A549 (cell line): ENCODE data around the gene SORCS1. TPM values are rescaled to one million over a fixed set of nuclear protein-coding genes. Genes with fewer than 3 reads are reported as not detected.

Source experiments
- ATAC-seq, 2 experiments: fragments of 200-7000 bp in 1 of 2; fragments of >200 bp in 1 of 2; cut with Nextera tagmentation in 1 of 2; cut with Tn5 transposase in 1 of 2; 3 replicates each; pipeline versions ENCODE4 v1.8.0 to v1.9.1; 2018 to 2020; ENCODE audit warnings: mild to moderate bottlenecking in 1 of 2, moderate library complexity in 1 of 2
- CTCF ChIA-PET: fragments of 300-600 bp; sonication (Branson Sonifier 250); formaldehyde crosslinking; extraction: SDS; loops from one replicate; lab custom pipeline; 2021; ENCODE audit warnings: antibody characterized with exemption, inconsistent platforms; lab: Yijun Ruan, JAX
- POLR2A ChIA-PET: fragments of 350-600 bp; formaldehyde crosslinking; extraction: SDS; loops from one replicate; lab custom pipeline; 2021; ENCODE audit warnings: antibody characterized with exemption, inconsistent platforms; lab: Yijun Ruan, JAX
- DNase-seq, 2 experiments: peaks; one replicate each; pipeline versions ENCODE4 v3.0.0 to v3.0.0-alpha.2; 2011 to 2016; ENCODE audit warnings: low read depth in 1 of 2, low spot score in 1 of 2
- FAIRE-seq: peaks from 2 replicates; lab custom pipeline; 2011; peaks lifted over from hg19 to GRCh38; lab: Jason Lieb, UNC
- H3K27ac ChIP-seq, 2 experiments: fragments of >200 bp; sonication (Bioruptor Twin); formaldehyde crosslinking; 3 replicates each; pipeline ENCODE4 v1.5.1; 2016 to 2017
- H3K4me1 ChIP-seq: fragments of >200 bp; sonication (Bioruptor Twin); formaldehyde crosslinking; 3 replicates; pipeline ENCODE4 v1.6.1; 2016
- H3K4me2 ChIP-seq: fragments of >200 bp; sonication (Bioruptor Twin); formaldehyde crosslinking; 3 replicates; pipeline ENCODE4 v1.6.1; 2016
- H3K4me3 ChIP-seq: fragments of >200 bp; sonication (Bioruptor Twin); formaldehyde crosslinking; 3 replicates; pipeline ENCODE4 v1.5.1; 2016
- H3K9me3 ChIP-seq: fragments of >200 bp; sonication (Bioruptor Twin); formaldehyde crosslinking; 3 replicates; pipeline ENCODE4 v1.6.1; 2016
- BCL3 ChIP-seq: fragments of >200 bp; sonication (Bioruptor Twin); formaldehyde crosslinking; IDR thresholded peaks from 3 replicates; pipeline ENCODE4 v1.6.1; 2016
- BHLHE40 ChIP-seq: IDR thresholded peaks from 2 replicates; pipeline ENCODE4 v1.6.1; 2012; ENCODE audit warnings: low read depth, low read length, inconsistent platforms
- CBX8 ChIP-seq: fragments of 200-600 bp; sonication (generic); IDR thresholded peaks from 2 replicates; pipeline ENCODE4 v1.6.1; 2016
- CEBPB ChIP-seq, 2 experiments: fragments of >200 bp in 1 of 2; sonication (Bioruptor Twin) in 1 of 2; formaldehyde crosslinking in 1 of 2; IDR thresholded peaks; 2 replicates each; pipeline ENCODE4 v1.6.1; 2012 to 2016
- EHMT2 ChIP-seq: fragments of 200-600 bp; sonication (generic); IDR thresholded peaks from 2 replicates; pipeline ENCODE4 v1.6.1; 2016; ENCODE audit warnings: antibody characterized with exemption, low read depth, mild to moderate bottlenecking, moderate library complexity
- EP300 ChIP-seq, 2 experiments: fragments of >200 bp; sonication (Bioruptor Twin); formaldehyde crosslinking; IDR thresholded peaks; 2 replicates in 1 of 2; 3 replicates in 1 of 2; pipeline ENCODE4 v1.6.1; 2016 to 2017
- HES2 ChIP-seq: fragments of >200 bp; sonication (Bioruptor Twin); formaldehyde crosslinking; IDR thresholded peaks from 2 replicates; pipeline ENCODE4 v1.6.1; 2016
- HEYL ChIP-seq: fragments of 250-450 bp; sonication (Bioruptor Pico); IDR thresholded peaks from 2 replicates; pipeline ENCODE4 v1.8.0; 2021; ENCODE audit warnings: mild to moderate bottlenecking, moderate library complexity
- HOXA7 ChIP-seq: fragments of 250-450 bp; sonication (Bioruptor Pico); IDR thresholded peaks from 2 replicates; pipeline ENCODE4 v1.5.0; 2020; ENCODE audit warnings: mild to moderate bottlenecking, moderate library complexity
- JUNB ChIP-seq: fragments of >200 bp; sonication (Bioruptor Twin); formaldehyde crosslinking; IDR thresholded peaks from 2 replicates; pipeline ENCODE4 v1.6.1; 2016
- KDM1A ChIP-seq: fragments of 200-600 bp; sonication (generic); IDR thresholded peaks from 2 replicates; pipeline ENCODE4 v1.6.1; 2016; ENCODE audit warnings: low read depth, mild to moderate bottlenecking
- MAX ChIP-seq: IDR thresholded peaks from 2 replicates; pipeline ENCODE4 v1.6.1; 2012
- MAZ ChIP-seq: fragments of 150-350 bp; IDR thresholded peaks from 2 replicates; pipeline ENCODE4 v1.6.1; 2014; ENCODE audit warnings: antibody characterized with exemption, low read depth, low read length, borderline replicate concordance
- MYC ChIP-seq: IDR thresholded peaks from 2 replicates; pipeline ENCODE4 v1.6.1; 2012; ENCODE audit warnings: mild to moderate bottlenecking, inconsistent platforms, low read length, improper control_type of control experiment, borderline replicate concordance
- NPAS2 ChIP-seq: fragments of 250-450 bp; sonication (Bioruptor Pico); IDR thresholded peaks from 2 replicates; pipeline ENCODE4 v1.8.0; 2022; ENCODE audit warnings: mild to moderate bottlenecking, moderate library complexity, borderline replicate concordance
- NR3C1 ChIP-seq: fragments of >200 bp; sonication (Bioruptor Twin); formaldehyde crosslinking; IDR thresholded peaks from 3 replicates; pipeline ENCODE4 v1.6.1; 2017
- PHF8 ChIP-seq: fragments of 200-600 bp; sonication (generic); IDR thresholded peaks from 2 replicates; pipeline ENCODE4 v1.6.1; 2016; ENCODE audit warnings: low read depth, mild to moderate bottlenecking, antibody characterized with exemption, moderate library complexity, borderline replicate concordance
- REST ChIP-seq: fragments of 200-600 bp; sonication (generic); IDR thresholded peaks from 2 replicates; pipeline ENCODE4 v1.6.1; 2016; ENCODE audit warnings: antibody characterized with exemption, mild to moderate bottlenecking, moderate library complexity
- SREBF2 ChIP-seq: fragments of 450-650 bp; IDR thresholded peaks from 2 replicates; pipeline ENCODE4 v1.6.1; 2014; ENCODE audit warnings: mild to moderate bottlenecking, moderate library complexity
- TFCP2L1 ChIP-seq: fragments of 250-450 bp; sonication (Bioruptor Pico); IDR thresholded peaks from 2 replicates; pipeline ENCODE4 v1.5.0; 2021; ENCODE audit warnings: mild to moderate bottlenecking
- TP53 ChIP-seq: fragments of 250-450 bp; sonication (Bioruptor Pico); IDR thresholded peaks from 2 replicates; pipeline ENCODE4 v1.5.0; 2021; ENCODE audit warnings: mild to moderate bottlenecking, moderate library complexity
- ZFP36 ChIP-seq: fragments of 450-650 bp; IDR thresholded peaks from 2 replicates; pipeline ENCODE4 v1.6.1; 2014; ENCODE audit warnings: borderline replicate concordance; ENCODE audit not compliant: partially characterized antibody
- WGBS: methylation state at CpG from one replicate; pipeline ENCODE4 v1.1.6; 2017; ENCODE audit errors: missing lambda C conversion rate; 5-methylcytosine and 5-hydroxymethylcytosine counted together
- polyA plus RNA-seq, 4 experiments: library from polyadenylated mRNA; depleted of rRNA in 3 of 4; stranded (reverse); fragments of >200 nt; fragmentation: RNase III in 1 of 4; extraction: RNeasy Plus Mini Kit Qiagen cat#74134 plus additional on column Dnase treatment in 1 of 4; gene quantifications; 2 replicates in 3 of 4; 3 replicates in 1 of 4; pipeline ENCODE4 v1.2.3, GENCODE V29; 2011 to 2017

The SORCS1 gene
- polyA plus RNA-seq, 2 of the 4 experiments (the other 2 are of a cell fraction) = not detected

GRCh38 chr10:106772957-106773356 lies 391.5 kb downstream of the SORCS1 start:
- CTCF ChIA-PET = no interaction called here

GRCh38 chr10:106771154-106771553 lies 393.4 kb downstream of the SORCS1 start:
- H3K27ac ChIP-seq = no peak overlapping the region
- FAIRE-seq = no peak
- no peaks in the 10 kb centered on the region for H3K9me3 ChIP-seq
- no peak for TF ChIP-seq KDM1A
- no peak for TF ChIP-seq ZFP36
- no peak for TF ChIP-seq HEYL (CRISPR knock-in tag)
- TF ChIP-seq TFCP2L1 (CRISPR knock-in tag) = no peak
- POLR2A ChIA-PET = no interaction called here
- 4% methylated on average over 2 of the region's 2 CpGs for WGBS
- no peak for ATAC-seq
- H3K4me2 ChIP-seq = no peak overlapping the region
- no peaks in the 10 kb centered on the region for H3K4me1 ChIP-seq
- CTCF ChIA-PET = interaction anchor here (0.6 to 1.0 kb wide), 2 partner anchors 65 to 987 kb away, joined by 3 read pairs; no protein-coding TSS in a partner anchor
- no peak for DNase-seq
- no peak overlapping the region for H3K4me3 ChIP-seq

More at GRCh38 chr10:106772957-106773356, 391.5 kb downstream of the SORCS1 start:
- Histone ChIP-seq H3K4me1 (no peaks in the 10 kb centered on the region), H3K4me3 (no peak overlapping the region), H3K9me3 (no peaks in the 10 kb centered on the region), H3K4me2 (no peak overlapping the region), H3K27ac (no peak overlapping the region)
- no peak for DNase-seq
- no peak for TF ChIP-seq KDM1A
- no peak for TF ChIP-seq HES2
- no peak for TF ChIP-seq NPAS2 (CRISPR knock-in tag)
- FAIRE-seq = no peak
- no peak for ATAC-seq
- POLR2A ChIA-PET = no interaction called here
- WGBS = 0% methylated on average over 2 of the region's 2 CpGs

- ATAC-seq = no peak
- Histone ChIP-seq H3K9me3 (no peaks in the 10 kb centered on the region), H3K27ac (no peak overlapping the region)
- TF ChIP-seq CEBPB (IDR thresholded peaks at IDR 0.05) = no peak
- no peak for TF ChIP-seq HOXA7 (CRISPR knock-in tag)
- TF ChIP-seq NR3C1 = no peak
- no peak for TF ChIP-seq REST
- no peak for TF ChIP-seq TP53 (CRISPR knock-in tag)
- TF ChIP-seq MAZ = no peak
- TF ChIP-seq EP300 (IDR thresholded peaks at IDR 0.05) = no peak
- TF ChIP-seq BHLHE40 = no peak
- TF ChIP-seq PHF8 = no peak
- TF ChIP-seq MYC = no peak
- TF ChIP-seq BCL3 = no peak
- no peak for TF ChIP-seq EHMT2
- TF ChIP-seq ZFP36 = no peak
- no peak for TF ChIP-seq CBX8
- no peak for TF ChIP-seq MAX
- TF ChIP-seq SREBF2 = no peak
- no peak for TF ChIP-seq JUNB
- TF ChIP-seq, all 56 proteins: peak for 0
- DNase-seq = no peak
- ChIA-PET CTCF (no interaction called here), POLR2A (no interaction called here)
- FAIRE-seq = no peak
- H3K4me3 ChIP-seq = no peak overlapping the region
- H3K4me1 ChIP-seq = no peaks in the 10 kb centered on the region
- no peak overlapping the region for H3K4me2 ChIP-seq
Measured at GRCh38 chr10:106768204-106768603, 396.3 kb downstream of the SORCS1 start.
